Astrocyte (in vitro differentiated cells and primary cell): ENCODE data around the gene AFF4. TPM values are rescaled to one million over a fixed set of nuclear protein-coding genes. Genes with fewer than 3 reads are reported as not detected.

Experiments
- DNase-seq: peaks from one replicate; pipeline ENCODE4 v3.0.0-alpha.2; 2010; ENCODE audit warnings: low read depth
- FAIRE-seq: peaks from 2 replicates; lab custom pipeline; 2011; peaks lifted over from hg19 to GRCh38; lab: Jason Lieb, UNC
- H2AFZ ChIP-seq: 2 replicates; pipeline ENCODE4 v1.6.0; 2012; ENCODE audit warnings: low read depth, low read length, inconsistent platforms
- H3K27ac ChIP-seq: 2 replicates; pipeline ENCODE4 v1.5.1; 2011; ENCODE audit warnings: low read depth, low read length, inconsistent platforms
- H3K27me3 ChIP-seq: 2 replicates; pipeline ENCODE4 v1.6.0; 2011; ENCODE audit warnings: low read length, inconsistent platforms; ENCODE audit not compliant: insufficient read depth
- H3K36me3 ChIP-seq: 2 replicates; pipeline ENCODE4 v1.5.1; 2011; ENCODE audit warnings: low read length, inconsistent platforms; ENCODE audit not compliant: insufficient read depth
- H3K4me1 ChIP-seq: 2 replicates; pipeline ENCODE4 v1.5.1; 2011; ENCODE audit warnings: low read length, inconsistent platforms; ENCODE audit not compliant: insufficient read depth
- H3K4me2 ChIP-seq: 2 replicates; pipeline ENCODE4 v1.6.0; 2012; ENCODE audit warnings: low read length, inconsistent platforms
- H3K4me3 ChIP-seq: 2 replicates; pipeline ENCODE4 v1.5.1; 2011; ENCODE audit warnings: low read depth, mild to moderate bottlenecking, low read length, inconsistent platforms; ENCODE audit not compliant: insufficient read depth
- H3K79me2 ChIP-seq: 2 replicates; pipeline ENCODE4 v1.6.0; 2012; ENCODE audit warnings: mild to moderate bottlenecking, low read length, inconsistent platforms; ENCODE audit not compliant: insufficient read depth
- H3K9ac ChIP-seq: 2 replicates; pipeline ENCODE4 v1.6.0; 2012; ENCODE audit warnings: mild to moderate bottlenecking, low read length, inconsistent platforms
- H3K9me3 ChIP-seq: 2 replicates; pipeline ENCODE4 v1.5.1; 2012; ENCODE audit warnings: low read depth, mild to moderate bottlenecking, low read length, inconsistent platforms; ENCODE audit not compliant: insufficient read depth
- H4K20me1 ChIP-seq: 2 replicates; pipeline ENCODE4 v1.6.0; 2012; ENCODE audit warnings: low read length, inconsistent platforms; ENCODE audit not compliant: insufficient read depth
- H3K27ac Mint-ChIP-seq: one replicate; pipeline ENCODE4 v1.8.0; 2021; ENCODE audit warnings: mild to moderate bottlenecking, mixed read lengths; ENCODE audit not compliant: unreplicated experiment
- H3K27me3 Mint-ChIP-seq: one replicate; pipeline ENCODE4 v1.8.0; 2021; ENCODE audit warnings: low read depth, mixed read lengths; ENCODE audit not compliant: unreplicated experiment
- H3K36me3 Mint-ChIP-seq: one replicate; pipeline ENCODE4 v1.8.0; 2021; ENCODE audit warnings: low read depth, mixed read lengths; ENCODE audit not compliant: unreplicated experiment
- H3K4me1 Mint-ChIP-seq: one replicate; pipeline ENCODE4 v1.8.0; 2021; ENCODE audit warnings: low read depth, mixed read lengths; ENCODE audit not compliant: unreplicated experiment
- H3K4me3 Mint-ChIP-seq: one replicate; pipeline ENCODE4 v1.8.0; 2021; ENCODE audit warnings: mild to moderate bottlenecking, moderate library complexity, mixed read lengths; ENCODE audit not compliant: unreplicated experiment
- H3K9me3 Mint-ChIP-seq: one replicate; pipeline ENCODE4 v1.8.0; 2021; ENCODE audit warnings: mild to moderate bottlenecking, mixed read lengths; ENCODE audit not compliant: unreplicated experiment
- EZH2 ChIP-seq: IDR thresholded peaks from 2 replicates; pipeline ENCODE4 v1.6.1; 2012; ENCODE audit warnings: mild to moderate bottlenecking, low read length, inconsistent platforms; ENCODE audit not compliant: insufficient read depth
- total RNA-seq: library from RNA; stranded (reverse); gene quantifications from 2 replicates; pipeline ENCODE4 v1.2.1, GENCODE V29; 2021
- TF ChIP-seq, protein P1 (sequence below): IDR thresholded peaks from 2 replicates; pipeline ENCODE4 v1.5.1; 2011; ENCODE audit warnings: low read depth, mild to moderate bottlenecking, inconsistent platforms, low read length, moderate library complexity; ENCODE audit not compliant: insufficient read depth

Gene AFF4
- total RNA-seq, 1 donor from 2014 or later, result 163 TPM

DNA sequence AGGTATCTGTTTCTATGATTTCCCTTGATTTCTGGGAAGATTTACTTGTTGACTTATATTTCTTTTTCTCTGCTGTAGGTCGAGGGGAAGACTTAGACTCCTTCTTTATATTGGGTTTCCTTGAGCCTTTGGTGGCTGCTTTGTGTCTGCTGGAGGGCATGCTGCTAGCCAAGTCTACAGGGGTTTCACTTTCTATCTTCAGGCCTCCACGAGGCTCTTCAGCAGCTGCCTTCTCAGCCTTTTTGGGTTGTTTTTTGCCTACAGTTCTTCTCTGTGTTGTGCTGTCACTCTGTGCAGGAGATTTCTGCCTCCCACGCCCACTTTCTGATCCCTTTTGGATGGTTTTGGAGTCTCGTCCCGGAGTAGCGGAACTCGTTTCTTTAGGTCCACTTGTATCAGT lies 66.7 kb downstream of the AFF4 start:
- Histone ChIP-seq H3K36me3 (peaks cover 78% of the 10 kb centered on the region), H3K27ac (no peak overlapping the region), H4K20me1 (peaks cover 72% of the 10 kb centered on the region), H3K4me1 (no peaks in the 10 kb centered on the region), H3K4me2 (no peak overlapping the region), H3K9me3 (no peaks in the 10 kb centered on the region), H3K9ac (no peak overlapping the region), H3K79me2 (peaks cover 65% of the 10 kb centered on the region), H2AFZ (no peak overlapping the region), H3K4me3 (no peak overlapping the region), H3K27me3 (no peaks in the 10 kb centered on the region)
- Mint-ChIP-seq H3K9me3 (no peaks in the 10 kb centered on the region), H3K4me1 (peaks cover 12% of the 10 kb centered on the region), H3K4me3 (no peak overlapping the region), H3K27me3 (no peaks in the 10 kb centered on the region), H3K27ac (peak overlapping the region; percentile 47), H3K36me3 (peaks cover 35% of the 10 kb centered on the region)
- DNase-seq (no peak), FAIRE-seq (no peak)
- TF ChIP-seq, protein P1, sequence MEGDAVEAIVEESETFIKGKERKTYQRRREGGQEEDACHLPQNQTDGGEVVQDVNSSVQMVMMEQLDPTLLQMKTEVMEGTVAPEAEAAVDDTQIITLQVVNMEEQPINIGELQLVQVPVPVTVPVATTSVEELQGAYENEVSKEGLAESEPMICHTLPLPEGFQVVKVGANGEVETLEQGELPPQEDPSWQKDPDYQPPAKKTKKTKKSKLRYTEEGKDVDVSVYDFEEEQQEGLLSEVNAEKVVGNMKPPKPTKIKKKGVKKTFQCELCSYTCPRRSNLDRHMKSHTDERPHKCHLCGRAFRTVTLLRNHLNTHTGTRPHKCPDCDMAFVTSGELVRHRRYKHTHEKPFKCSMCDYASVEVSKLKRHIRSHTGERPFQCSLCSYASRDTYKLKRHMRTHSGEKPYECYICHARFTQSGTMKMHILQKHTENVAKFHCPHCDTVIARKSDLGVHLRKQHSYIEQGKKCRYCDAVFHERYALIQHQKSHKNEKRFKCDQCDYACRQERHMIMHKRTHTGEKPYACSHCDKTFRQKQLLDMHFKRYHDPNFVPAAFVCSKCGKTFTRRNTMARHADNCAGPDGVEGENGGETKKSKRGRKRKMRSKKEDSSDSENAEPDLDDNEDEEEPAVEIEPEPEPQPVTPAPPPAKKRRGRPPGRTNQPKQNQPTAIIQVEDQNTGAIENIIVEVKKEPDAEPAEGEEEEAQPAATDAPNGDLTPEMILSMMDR, result no peak
- no peak for TF ChIP-seq EZH2

DNA sequence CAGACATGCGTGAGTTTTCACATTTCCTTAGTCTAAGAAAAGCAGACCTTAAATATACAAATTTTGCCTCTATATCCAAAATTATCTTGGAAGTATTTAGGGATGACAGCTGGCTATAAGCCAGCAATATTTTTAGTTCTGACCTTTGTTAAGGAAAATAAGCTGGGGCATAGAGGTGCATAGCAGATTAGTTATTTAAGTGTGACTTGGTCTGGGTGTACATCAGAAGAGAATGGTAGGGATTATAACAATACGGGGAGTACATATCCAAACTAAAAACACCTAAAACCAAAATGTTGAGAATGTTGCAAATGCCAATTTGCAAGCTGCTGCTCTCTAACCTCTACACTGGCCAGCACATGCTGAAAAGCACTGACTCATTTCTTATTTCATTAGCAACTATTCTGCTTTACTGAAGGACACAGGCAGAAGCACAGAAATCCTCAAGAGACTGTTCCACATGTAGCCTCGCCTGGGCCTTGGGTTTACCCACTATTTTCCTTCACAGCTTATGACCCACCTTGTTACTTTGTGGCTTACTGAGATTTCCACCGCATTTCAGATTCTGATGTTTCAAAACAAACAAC lies 67.6 kb downstream of the AFF4 start:
- Histone ChIP-seq H3K27me3 (no peaks in the 10 kb centered on the region), H3K4me3 (no peak overlapping the region), H3K79me2 (peaks cover 59% of the 10 kb centered on the region), H3K27ac (no peak overlapping the region), H3K4me2 (no peak overlapping the region), H4K20me1 (peaks cover 67% of the 10 kb centered on the region), H3K9me3 (no peaks in the 10 kb centered on the region), H3K9ac (no peak overlapping the region), H2AFZ (no peak overlapping the region), H3K4me1 (no peaks in the 10 kb centered on the region), H3K36me3 (peaks cover 78% of the 10 kb centered on the region)
- Mint-ChIP-seq H3K36me3 (peaks cover 33% of the 10 kb centered on the region), H3K27ac (peak overlapping the region; percentile 47), H3K4me3 (no peak overlapping the region), H3K4me1 (peaks cover 12% of the 10 kb centered on the region), H3K9me3 (no peaks in the 10 kb centered on the region), H3K27me3 (no peaks in the 10 kb centered on the region)
- DNase-seq, result no peak
- no peak for FAIRE-seq
- TF ChIP-seq, protein P1, result no peak
- TF ChIP-seq EZH2, result no peak

DNA sequence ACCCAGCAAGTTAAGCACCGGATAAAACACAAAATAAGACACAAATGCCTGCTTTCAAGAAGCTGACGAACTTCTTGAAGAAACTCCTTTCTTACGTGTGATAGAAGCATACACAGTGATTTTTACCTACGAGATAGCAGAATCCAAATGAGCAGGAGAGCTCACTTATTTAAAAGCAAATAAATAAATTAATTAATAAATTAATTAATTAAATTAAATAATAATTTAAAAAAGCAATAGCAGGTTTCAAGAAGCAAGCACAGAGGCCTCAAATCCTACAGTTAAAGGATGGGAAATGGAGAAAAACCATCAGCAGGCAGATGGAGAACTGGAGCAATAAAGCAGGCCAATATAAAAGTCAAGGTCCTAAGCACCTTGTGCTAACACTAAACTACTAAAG lies 72.6 kb downstream of the AFF4 start:
- H3K4me3 ChIP-seq, result no peak overlapping the region
- no peak overlapping the region for H3K27ac ChIP-seq
- H3K27ac Mint-ChIP-seq, result no peak overlapping the region
- no peaks in the 10 kb centered on the region for H3K9me3 Mint-ChIP-seq
- no peak overlapping the region for H3K4me2 ChIP-seq
- no peaks in the 10 kb centered on the region for H3K4me1 ChIP-seq
- no peaks in the 10 kb centered on the region for H3K9me3 ChIP-seq
- no peaks in the 10 kb centered on the region for H3K27me3 ChIP-seq
- DNase-seq, result no peak
- H3K79me2 ChIP-seq, result peaks cover 48% of the 10 kb centered on the region
- H2AFZ ChIP-seq, result no peak overlapping the region
- peaks cover 57% of the 10 kb centered on the region for H4K20me1 ChIP-seq
- TF ChIP-seq, protein P1, result no peak
- no peak for TF ChIP-seq EZH2
- no peaks in the 10 kb centered on the region for H3K27me3 Mint-ChIP-seq
- H3K36me3 Mint-ChIP-seq, result peaks cover 26% of the 10 kb centered on the region
- no peak overlapping the region for H3K4me3 Mint-ChIP-seq
- peaks cover 82% of the 10 kb centered on the region for H3K36me3 ChIP-seq
- H3K9ac ChIP-seq, result no peak overlapping the region
- FAIRE-seq, result no peak
- H3K4me1 Mint-ChIP-seq, result peaks cover 14% of the 10 kb centered on the region
